HEK293 (cell line): ENCODE measurements around the gene NUDT21.

ENCODE experiments used
- CTCF ChIA-PET: fragments of 350-600 bp; formaldehyde crosslinking; extraction: SDS; loops from one replicate; lab custom pipeline; 2021; ENCODE audit warnings: antibody characterized with exemption; lab: Yijun Ruan, JAX
- POLR2A ChIA-PET: fragments of 300-600 bp; formaldehyde crosslinking; extraction: SDS; loops from one replicate; lab custom pipeline; 2020; ENCODE audit warnings: antibody characterized with exemption, inconsistent platforms; lab: Yijun Ruan, JAX
- H3K27ac ChIP-seq: fragments of 200-500 bp; sonication (Bioruptor generic); 2 replicates; pipeline ENCODE4 v1.5.1; 2014; ENCODE audit warnings: low read depth, low read length, control low read depth, inconsistent platforms; ENCODE audit errors: extremely low read depth
- H3K36me3 ChIP-seq, 2 experiments: fragments of 200-500 bp in 1 of 2; sonication (Bioruptor generic) in 1 of 2; 1 replicate in 1 of 2; 2 replicates in 1 of 2; pipeline ENCODE4 v1.5.1; 2014 to 2017; ENCODE audit warnings: inconsistent platforms in 2 of 2, low read length in 2 of 2; ENCODE audit not compliant: control insufficient read depth in 2 of 2, insufficient read depth in 1 of 2
- H3K4me1 ChIP-seq: fragments of 200-500 bp; sonication (Bioruptor generic); 2 replicates; pipeline ENCODE4 v1.5.1; 2014; ENCODE audit warnings: mild to moderate bottlenecking, low read length, inconsistent platforms; ENCODE audit not compliant: control insufficient read depth, insufficient read depth
- H3K4me3 ChIP-seq: 2 replicates; pipeline ENCODE4 v1.5.1; 2011; ENCODE audit warnings: low read depth, mild to moderate bottlenecking, control low read depth, low read length, moderate library complexity
- H3K9me3 ChIP-seq: fragments of 200-500 bp; sonication (Bioruptor generic); 2 replicates; pipeline ENCODE4 v1.5.1; 2014; ENCODE audit warnings: low read depth, low read length, inconsistent platforms; ENCODE audit not compliant: control insufficient read depth, insufficient read depth
- KLF10 ChIP-seq: fragments of 450-650 bp; IDR thresholded peaks from 2 replicates; pipeline ENCODE4 v1.5.1; 2018; ENCODE audit warnings: missing biosample characterization, mild to moderate bottlenecking, missing genetic modification characterization
- MEIS1 ChIP-seq: sonication (generic); formaldehyde crosslinking; IDR thresholded peaks from 2 replicates; pipeline ENCODE4 v1.8.1; 2022; ENCODE audit warnings: missing genetic modification reagents, mild to moderate bottlenecking, borderline replicate concordance
- PRDM1 ChIP-seq: fragments of 450-650 bp; formaldehyde crosslinking; IDR thresholded peaks from 2 replicates; pipeline ENCODE4; 2016; ENCODE audit warnings: missing biosample characterization, missing genetic modification characterization
- TCF7L2 ChIP-seq: IDR thresholded peaks from 2 replicates; pipeline ENCODE4 v1.6.1; 2011; ENCODE audit warnings: low read depth, mild to moderate bottlenecking, inconsistent platforms, low read length, moderate library complexity, borderline replicate concordance
- YY1 ChIP-seq: fragments of 450-650 bp; formaldehyde crosslinking; IDR thresholded peaks from 2 replicates; pipeline ENCODE4 v1.5.1; 2018; ENCODE audit warnings: missing biosample characterization, missing genetic modification characterization
- ZFP37 ChIP-seq: fragments of 450-650 bp; formaldehyde crosslinking; IDR thresholded peaks from 2 replicates; pipeline ENCODE4 v1.5.1; 2016; ENCODE audit warnings: missing biosample characterization, missing genetic modification characterization
- ZNF10 ChIP-seq: fragments of 450-650 bp; formaldehyde crosslinking; IDR thresholded peaks from 2 replicates; pipeline ENCODE4 v1.5.1; 2017; ENCODE audit warnings: missing biosample characterization, missing genetic modification characterization
- ZNF274 ChIP-seq, 2 experiments: fragments of 200-500 bp in 1 of 2; fragments of 450-650 bp in 1 of 2; sonication (Bioruptor generic) in 1 of 2; formaldehyde crosslinking in 1 of 2; IDR thresholded peaks; 2 replicates each; pipeline versions ENCODE4 v1.5.1 to v1.6.1; 2014 to 2016; ENCODE audit warnings: borderline replicate concordance in 1 of 2, inconsistent platforms in 1 of 2, low read length in 1 of 2, missing biosample characterization in 1 of 2, missing genetic modification characterization in 1 of 2
- ZNF292 ChIP-seq: fragments of 450-650 bp; formaldehyde crosslinking; IDR thresholded peaks from 2 replicates; pipeline ENCODE4 v1.5.1; 2016; ENCODE audit warnings: low read depth, missing biosample characterization, missing genetic modification characterization, borderline replicate concordance
- ZNF394 ChIP-seq: fragments of 450-650 bp; formaldehyde crosslinking; IDR thresholded peaks from 2 replicates; pipeline ENCODE4 v1.5.1; 2016; ENCODE audit warnings: missing biosample characterization, missing genetic modification characterization, mild to moderate bottlenecking, moderate library complexity, borderline replicate concordance
- ZNF416 ChIP-seq: fragments of 450-650 bp; formaldehyde crosslinking; IDR thresholded peaks from 2 replicates; pipeline ENCODE4 v1.5.1; 2016; ENCODE audit warnings: missing biosample characterization, missing genetic modification characterization
- ZNF433 ChIP-seq: fragments of 450-650 bp; formaldehyde crosslinking; IDR thresholded peaks from 2 replicates; pipeline ENCODE4 v1.5.1; 2016; ENCODE audit warnings: missing biosample characterization, missing genetic modification characterization, low read depth
- ZNF473 ChIP-seq: fragments of 450-650 bp; formaldehyde crosslinking; IDR thresholded peaks from 2 replicates; pipeline ENCODE4 v1.5.1; 2017; ENCODE audit warnings: missing biosample characterization, missing genetic modification characterization
- ZNF585B ChIP-seq: fragments of 450-650 bp; formaldehyde crosslinking; IDR thresholded peaks from 2 replicates; pipeline ENCODE4 v1.5.1; 2016; ENCODE audit warnings: missing biosample characterization, missing genetic modification characterization
- ZNF629 ChIP-seq: fragments of 450-650 bp; formaldehyde crosslinking; IDR thresholded peaks from 2 replicates; pipeline ENCODE4 v1.5.1; 2017; ENCODE audit warnings: missing biosample characterization, missing genetic modification characterization
- ZNF830 ChIP-seq: fragments of 450-650 bp; IDR thresholded peaks from 2 replicates; pipeline ENCODE4 v1.5.0; 2018; ENCODE audit warnings: missing biosample characterization, missing genetic modification characterization, low read depth, mild to moderate bottlenecking, moderate library complexity
- TF ChIP-seq, protein P1 (sequence below): fragments of 450-650 bp; formaldehyde crosslinking; IDR thresholded peaks from 2 replicates; pipeline ENCODE4 v1.5.1; 2016; ENCODE audit warnings: missing biosample characterization, missing genetic modification characterization
- TF ChIP-seq, protein P2 (sequence below): fragments of 450-650 bp; formaldehyde crosslinking; IDR thresholded peaks from 2 replicates; pipeline ENCODE4 v1.5.1; 2016; ENCODE audit warnings: missing biosample characterization, missing genetic modification characterization, low read depth
- TF ChIP-seq, protein P3 (sequence below): fragments of 450-650 bp; formaldehyde crosslinking; IDR thresholded peaks from 2 replicates; pipeline ENCODE4 v1.5.0; 2017; ENCODE audit warnings: missing biosample characterization, missing genetic modification characterization, borderline replicate concordance
- TF ChIP-seq, protein P4 (sequence below): fragments of 450-650 bp; formaldehyde crosslinking; IDR thresholded peaks from 2 replicates; pipeline ENCODE4 v1.5.1; 2017; ENCODE audit warnings: missing biosample characterization, missing genetic modification characterization
- TF ChIP-seq, protein P5 (sequence below): fragments of 450-650 bp; IDR thresholded peaks from 2 replicates; pipeline ENCODE4 v1.5.1; 2018; ENCODE audit warnings: missing biosample characterization, missing genetic modification characterization

Gene NUDT21

DNA sequence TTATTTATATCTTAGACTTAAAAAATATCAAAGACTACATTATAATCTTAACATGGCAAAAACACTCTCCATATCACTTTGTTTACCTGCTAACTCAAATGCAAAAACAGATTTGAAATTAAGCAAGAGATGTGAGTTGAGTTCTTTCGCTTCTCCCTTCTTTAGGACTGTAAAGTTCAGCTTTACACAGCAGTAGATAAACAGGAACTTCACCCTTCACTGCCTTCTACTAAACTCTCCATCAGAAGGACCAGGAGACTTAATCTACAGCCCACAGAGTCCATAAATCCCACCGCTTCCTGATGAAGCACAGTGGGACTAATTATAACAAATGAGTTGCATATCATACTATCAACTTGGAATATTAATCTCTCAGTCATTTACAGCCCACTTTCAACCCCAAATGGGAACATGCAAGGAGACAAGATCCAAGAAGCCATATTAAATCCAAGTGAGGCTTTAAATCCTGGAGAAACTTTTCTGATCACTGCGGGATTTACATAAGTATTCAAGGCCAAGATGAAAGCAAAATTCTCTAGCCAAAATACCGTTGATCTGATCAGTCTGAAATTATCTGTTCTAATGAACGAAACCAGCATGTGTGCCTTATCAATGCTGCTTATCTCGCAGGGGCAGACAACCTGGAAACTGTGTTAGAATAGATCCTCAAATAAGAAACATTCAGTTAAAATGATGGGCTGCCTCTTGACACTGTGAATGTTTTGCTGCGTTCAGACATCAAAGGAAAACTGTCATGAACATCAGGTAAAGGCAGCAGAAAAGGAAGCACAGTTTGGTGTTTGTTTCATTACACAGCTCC, 27.3 kb downstream of the NUDT21 start:
- POLR2A ChIA-PET: no interaction called here
- Histone ChIP-seq H3K4me3 (peak overlapping the region; percentile 81), H3K9me3 (no peaks in the 10 kb centered on the region), H3K4me1 (peaks cover 24% of the 10 kb centered on the region), H3K27ac (peak overlapping the region; percentile 95; the same call in 1 of the 2 replicates), H3K36me3 (no peaks in the 10 kb centered on the region; a peak in 1 of 3 replicates)
- TF ChIP-seq TCF7L2 (0 out of 2 replicates have a peak, but pooled peaks have one; percentile 14), ZNF292 (tag by site-specific recombination) (no peak), ZNF473 (tag by site-specific recombination) (no peak), ZNF274 (IDR thresholded peaks at IDR 0.05; ENCODE audit: low read length) (no peak), ZNF274 (tag by site-specific recombination; IDR thresholded peaks at IDR 0.05; ENCODE audit: borderline replicate concordance) (no peak), ZNF10 (tag by site-specific recombination) (0 out of 2 replicates have a peak, but pooled peaks have one; percentile 27), ZNF416 (tag by site-specific recombination) (no peak), PRDM1 (peak; percentile 41; the same call in 1 of the 2 replicates), KLF10 (tag by site-specific recombination) (no peak), ZNF830 (no peak)
- TF ChIP-seq, protein P1, sequence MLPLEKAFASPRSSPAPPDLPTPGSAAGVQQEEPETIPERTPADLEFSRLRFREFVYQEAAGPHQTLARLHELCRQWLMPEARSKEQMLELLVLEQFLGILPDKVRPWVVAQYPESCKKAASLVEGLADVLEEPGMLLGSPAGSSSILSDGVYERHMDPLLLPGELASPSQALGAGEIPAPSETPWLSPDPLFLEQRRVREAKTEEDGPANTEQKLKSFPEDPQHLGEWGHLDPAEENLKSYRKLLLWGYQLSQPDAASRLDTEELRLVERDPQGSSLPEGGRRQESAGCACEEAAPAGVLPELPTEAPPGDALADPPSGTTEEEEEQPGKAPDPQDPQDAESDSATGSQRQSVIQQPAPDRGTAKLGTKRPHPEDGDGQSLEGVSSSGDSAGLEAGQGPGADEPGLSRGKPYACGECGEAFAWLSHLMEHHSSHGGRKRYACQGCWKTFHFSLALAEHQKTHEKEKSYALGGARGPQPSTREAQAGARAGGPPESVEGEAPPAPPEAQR: no peak
- CTCF ChIA-PET: interaction anchor here (0.6 to 1.2 kb wide), 3 partner anchors 40 to 174 kb away, joined by 3 read pairs; no protein-coding TSS in a partner anchor

DNA sequence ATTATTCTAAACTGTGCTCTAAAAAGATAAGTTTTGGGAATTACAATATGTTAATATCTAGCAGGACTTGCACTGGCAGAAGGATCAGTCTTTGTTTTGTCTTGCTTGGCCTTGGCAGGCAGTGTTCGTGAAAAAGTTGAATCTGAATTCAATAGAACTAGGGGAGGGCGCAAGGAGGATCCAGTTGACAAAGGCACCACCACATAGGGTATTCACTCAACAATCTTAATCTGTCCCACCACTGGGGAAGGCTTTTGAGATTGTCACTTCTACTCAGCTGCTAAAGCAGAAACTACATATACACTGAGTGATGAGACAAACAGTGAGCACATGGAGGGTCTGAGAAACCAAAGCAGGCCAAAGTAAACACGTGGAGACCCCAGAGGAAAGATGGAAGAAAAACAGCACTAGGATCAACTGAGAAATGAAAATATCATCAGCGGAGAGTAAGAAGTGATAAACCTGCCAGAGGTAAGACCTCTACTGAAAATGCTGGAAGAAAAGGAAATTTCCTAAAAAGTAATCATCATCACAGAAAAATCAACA, 28.2 kb downstream of the NUDT21 start:
- H3K27ac ChIP-seq: no peak overlapping the region
- peaks cover 24% of the 10 kb centered on the region for H3K4me1 ChIP-seq
- H3K36me3 ChIP-seq: no peaks in the 10 kb centered on the region; a peak in 1 of 3 replicates
- ChIA-PET POLR2A (no interaction called here), CTCF (interaction anchor here (1.1 to 1.2 kb wide), 2 partner anchors 39 to 67 kb away, joined by 3 read pairs; no protein-coding TSS in a partner anchor)
- no peak overlapping the region; the same call in 1 of the 2 replicates for H3K4me3 ChIP-seq
- H3K9me3 ChIP-seq: no peaks in the 10 kb centered on the region
- TF ChIP-seq ZNF629 (no peak), ZNF433 (tag by site-specific recombination) (no peak), MEIS1 (no peak), YY1 (no peak), ZNF394 (no peak), ZNF585B (no peak), ZFP37 (no peak), TCF7L2 (no peak), ZNF416 (tag by site-specific recombination) (no peak)
- TF ChIP-seq, protein P2, sequence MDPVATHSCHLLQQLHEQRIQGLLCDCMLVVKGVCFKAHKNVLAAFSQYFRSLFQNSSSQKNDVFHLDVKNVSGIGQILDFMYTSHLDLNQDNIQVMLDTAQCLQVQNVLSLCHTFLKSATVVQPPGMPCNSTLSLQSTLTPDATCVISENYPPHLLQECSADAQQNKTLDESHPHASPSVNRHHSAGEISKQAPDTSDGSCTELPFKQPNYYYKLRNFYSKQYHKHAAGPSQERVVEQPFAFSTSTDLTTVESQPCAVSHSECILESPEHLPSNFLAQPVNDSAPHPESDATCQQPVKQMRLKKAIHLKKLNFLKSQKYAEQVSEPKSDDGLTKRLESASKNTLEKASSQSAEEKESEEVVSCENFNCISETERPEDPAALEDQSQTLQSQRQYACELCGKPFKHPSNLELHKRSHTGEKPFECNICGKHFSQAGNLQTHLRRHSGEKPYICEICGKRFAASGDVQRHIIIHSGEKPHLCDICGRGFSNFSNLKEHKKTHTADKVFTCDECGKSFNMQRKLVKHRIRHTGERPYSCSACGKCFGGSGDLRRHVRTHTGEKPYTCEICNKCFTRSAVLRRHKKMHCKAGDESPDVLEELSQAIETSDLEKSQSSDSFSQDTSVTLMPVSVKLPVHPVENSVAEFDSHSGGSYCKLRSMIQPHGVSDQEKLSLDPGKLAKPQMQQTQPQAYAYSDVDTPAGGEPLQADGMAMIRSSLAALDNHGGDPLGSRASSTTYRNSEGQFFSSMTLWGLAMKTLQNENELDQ (tag by site-specific recombination): no peak
- TF ChIP-seq, protein P3, sequence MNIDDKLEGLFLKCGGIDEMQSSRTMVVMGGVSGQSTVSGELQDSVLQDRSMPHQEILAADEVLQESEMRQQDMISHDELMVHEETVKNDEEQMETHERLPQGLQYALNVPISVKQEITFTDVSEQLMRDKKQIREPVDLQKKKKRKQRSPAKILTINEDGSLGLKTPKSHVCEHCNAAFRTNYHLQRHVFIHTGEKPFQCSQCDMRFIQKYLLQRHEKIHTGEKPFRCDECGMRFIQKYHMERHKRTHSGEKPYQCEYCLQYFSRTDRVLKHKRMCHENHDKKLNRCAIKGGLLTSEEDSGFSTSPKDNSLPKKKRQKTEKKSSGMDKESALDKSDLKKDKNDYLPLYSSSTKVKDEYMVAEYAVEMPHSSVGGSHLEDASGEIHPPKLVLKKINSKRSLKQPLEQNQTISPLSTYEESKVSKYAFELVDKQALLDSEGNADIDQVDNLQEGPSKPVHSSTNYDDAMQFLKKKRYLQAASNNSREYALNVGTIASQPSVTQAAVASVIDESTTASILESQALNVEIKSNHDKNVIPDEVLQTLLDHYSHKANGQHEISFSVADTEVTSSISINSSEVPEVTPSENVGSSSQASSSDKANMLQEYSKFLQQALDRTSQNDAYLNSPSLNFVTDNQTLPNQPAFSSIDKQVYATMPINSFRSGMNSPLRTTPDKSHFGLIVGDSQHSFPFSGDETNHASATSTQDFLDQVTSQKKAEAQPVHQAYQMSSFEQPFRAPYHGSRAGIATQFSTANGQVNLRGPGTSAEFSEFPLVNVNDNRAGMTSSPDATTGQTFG: no peak
- TF ChIP-seq, protein P4, sequence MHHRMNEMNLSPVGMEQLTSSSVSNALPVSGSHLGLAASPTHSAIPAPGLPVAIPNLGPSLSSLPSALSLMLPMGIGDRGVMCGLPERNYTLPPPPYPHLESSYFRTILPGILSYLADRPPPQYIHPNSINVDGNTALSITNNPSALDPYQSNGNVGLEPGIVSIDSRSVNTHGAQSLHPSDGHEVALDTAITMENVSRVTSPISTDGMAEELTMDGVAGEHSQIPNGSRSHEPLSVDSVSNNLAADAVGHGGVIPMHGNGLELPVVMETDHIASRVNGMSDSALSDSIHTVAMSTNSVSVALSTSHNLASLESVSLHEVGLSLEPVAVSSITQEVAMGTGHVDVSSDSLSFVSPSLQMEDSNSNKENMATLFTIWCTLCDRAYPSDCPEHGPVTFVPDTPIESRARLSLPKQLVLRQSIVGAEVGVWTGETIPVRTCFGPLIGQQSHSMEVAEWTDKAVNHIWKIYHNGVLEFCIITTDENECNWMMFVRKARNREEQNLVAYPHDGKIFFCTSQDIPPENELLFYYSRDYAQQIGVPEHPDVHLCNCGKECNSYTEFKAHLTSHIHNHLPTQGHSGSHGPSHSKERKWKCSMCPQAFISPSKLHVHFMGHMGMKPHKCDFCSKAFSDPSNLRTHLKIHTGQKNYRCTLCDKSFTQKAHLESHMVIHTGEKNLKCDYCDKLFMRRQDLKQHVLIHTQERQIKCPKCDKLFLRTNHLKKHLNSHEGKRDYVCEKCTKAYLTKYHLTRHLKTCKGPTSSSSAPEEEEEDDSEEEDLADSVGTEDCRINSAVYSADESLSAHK: no peak
- TF ChIP-seq, protein P5, sequence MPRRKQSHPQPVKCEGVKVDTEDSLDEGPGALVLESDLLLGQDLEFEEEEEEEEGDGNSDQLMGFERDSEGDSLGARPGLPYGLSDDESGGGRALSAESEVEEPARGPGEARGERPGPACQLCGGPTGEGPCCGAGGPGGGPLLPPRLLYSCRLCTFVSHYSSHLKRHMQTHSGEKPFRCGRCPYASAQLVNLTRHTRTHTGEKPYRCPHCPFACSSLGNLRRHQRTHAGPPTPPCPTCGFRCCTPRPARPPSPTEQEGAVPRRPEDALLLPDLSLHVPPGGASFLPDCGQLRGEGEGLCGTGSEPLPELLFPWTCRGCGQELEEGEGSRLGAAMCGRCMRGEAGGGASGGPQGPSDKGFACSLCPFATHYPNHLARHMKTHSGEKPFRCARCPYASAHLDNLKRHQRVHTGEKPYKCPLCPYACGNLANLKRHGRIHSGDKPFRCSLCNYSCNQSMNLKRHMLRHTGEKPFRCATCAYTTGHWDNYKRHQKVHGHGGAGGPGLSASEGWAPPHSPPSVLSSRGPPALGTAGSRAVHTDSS (tag by site-specific recombination): no peak
